MCF 10A (cell line): Measurements from ENCODE around the gene ATXN7L1. TPM values are rescaled to one million over a fixed set of nuclear protein-coding genes. Genes with fewer than 3 reads are reported as not detected.

Source experiments
- BruUV-seq: library from RNA; stranded (reverse); fragments of 400-500 nt; replicated peaks from 2 replicates; lab custom pipeline; 2021; lab: Mats Ljungman, UMichigan
- CTCF ChIA-PET: fragments of 300-600 bp; sonication (Branson Sonifier 250); formaldehyde crosslinking; extraction: SDS; loops from one replicate; lab custom pipeline; 2021; ENCODE audit warnings: antibody characterized with exemption, inconsistent platforms; lab: Yijun Ruan, JAX
- POLR2A ChIA-PET: fragments of 300-600, 350-650 bp; sonication (Branson Sonifier 250); formaldehyde crosslinking; extraction: SDS; loops from one replicate; lab custom pipeline; 2020; ENCODE audit warnings: antibody characterized with exemption, inconsistent platforms; lab: Yijun Ruan, JAX
- DNase-seq: peaks from one replicate; pipeline ENCODE4 v3.0.0-alpha.2; 2018; ENCODE audit not compliant: unreplicated experiment
- H3K27ac Mint-ChIP-seq: one replicate; pipeline ENCODE4 v1.8.0; 2022; ENCODE audit warnings: mild to moderate bottlenecking, low read depth, mixed read lengths; ENCODE audit not compliant: unreplicated experiment
- H3K27me3 Mint-ChIP-seq: one replicate; pipeline ENCODE4 v1.8.0; 2022; ENCODE audit warnings: mixed read lengths; ENCODE audit not compliant: insufficient read depth, unreplicated experiment
- H3K36me3 Mint-ChIP-seq: one replicate; pipeline ENCODE4 v1.8.0; 2022; ENCODE audit warnings: mild to moderate bottlenecking, moderate library complexity, mixed read lengths; ENCODE audit not compliant: insufficient read depth, unreplicated experiment
- H3K4me1 Mint-ChIP-seq: one replicate; pipeline ENCODE4 v1.8.0; 2022; ENCODE audit warnings: mixed read lengths; ENCODE audit not compliant: insufficient read depth, unreplicated experiment
- H3K4me3 Mint-ChIP-seq: one replicate; pipeline ENCODE4 v1.8.0; 2022; ENCODE audit warnings: mild to moderate bottlenecking, moderate library complexity, mixed read lengths; ENCODE audit not compliant: unreplicated experiment
- H3K9me3 Mint-ChIP-seq: one replicate; pipeline ENCODE4 v1.8.0; 2022; ENCODE audit warnings: mixed read lengths; ENCODE audit not compliant: unreplicated experiment
- intact Hi-C: fragments of 100-400 bp; cut with micrococcal nuclease; formaldehyde crosslinking; loops from 2 replicates; pipeline ENCODE4 v1.14.1; 2022
- total RNA-seq: library from RNA; stranded (reverse); gene quantifications from 2 replicates; pipeline ENCODE4 v1.2.3, GENCODE V29; 2022
- TF ChIP-seq, protein P1 (sequence below): fragments of 200-600 bp; IDR thresholded peaks from one replicate; pipeline ENCODE4 v1.8.0; 2022; ENCODE audit warnings: antibody characterized with exemption, mild to moderate bottlenecking; ENCODE audit not compliant: unreplicated experiment

The ATXN7L1 gene
- total RNA-seq, 1 experiment from 2014 or later, result 10.0 TPM

DNA sequence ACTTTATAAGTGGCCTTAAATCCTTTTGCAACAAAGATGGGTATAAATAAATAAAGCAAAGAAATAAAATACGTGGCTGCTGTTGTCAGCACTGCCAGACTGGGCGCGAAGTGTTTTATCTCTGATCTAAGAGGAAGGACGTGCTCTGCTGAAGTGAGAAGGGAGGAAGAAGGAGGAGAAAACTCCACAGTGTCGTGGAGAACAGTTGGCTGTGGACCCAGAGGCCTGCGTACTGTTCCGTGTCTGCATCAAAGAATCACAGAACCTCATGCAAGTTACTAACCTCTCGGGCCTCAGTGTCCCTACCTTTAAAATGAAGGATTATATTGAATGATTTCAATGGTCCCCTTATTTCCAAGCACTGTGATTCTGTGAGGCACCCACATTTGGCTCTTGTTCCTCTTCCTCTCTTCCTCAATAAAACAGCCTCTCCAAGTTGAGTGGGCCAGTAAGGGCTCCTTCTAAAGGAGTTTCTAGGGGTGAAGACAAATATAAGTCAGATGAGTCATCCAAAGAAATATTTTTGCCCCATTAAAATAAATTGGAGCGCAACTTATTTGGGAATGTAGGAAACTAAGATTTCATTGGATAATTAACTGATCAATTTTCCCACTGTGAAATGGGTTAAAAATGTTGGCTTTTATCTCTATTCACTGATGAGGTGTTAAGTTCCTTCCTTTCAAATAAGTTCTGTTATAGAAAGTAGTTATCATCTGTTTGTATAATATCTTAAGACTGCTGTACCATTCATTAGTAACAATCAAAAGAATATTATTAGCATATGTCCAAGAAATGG, 168.2 kb downstream of the ATXN7L1 start:
- CTCF ChIA-PET, result no interaction called here
- intact Hi-C loops, result no loop called here
- H3K36me3 Mint-ChIP-seq, result peaks cover 12% of the 10 kb centered on the region

DNA sequence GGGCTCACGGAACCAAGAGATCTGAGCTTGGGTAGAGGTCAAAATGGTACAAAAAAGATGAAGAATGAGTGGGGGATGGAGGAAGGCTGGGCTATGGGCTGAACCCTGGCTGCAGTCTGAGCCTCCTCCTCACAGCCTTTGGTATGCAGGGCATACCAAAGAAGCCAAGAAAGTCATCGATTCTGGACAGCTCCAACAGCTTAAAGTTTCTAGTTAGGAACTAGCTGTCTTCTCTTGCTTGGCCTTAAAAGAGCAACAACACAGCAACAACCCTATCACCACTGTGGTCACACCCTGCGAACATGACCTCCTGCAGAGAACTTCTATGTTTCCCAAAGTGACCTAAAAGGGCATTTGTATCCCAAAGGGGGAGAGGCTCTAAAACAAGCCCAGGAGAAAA, 169.0 kb downstream of the ATXN7L1 start:
- no TSS peak for BruUV-seq

More for the DNA sequence above, 168.2 kb downstream of the ATXN7L1 start:
- TF ChIP-seq, protein P1, sequence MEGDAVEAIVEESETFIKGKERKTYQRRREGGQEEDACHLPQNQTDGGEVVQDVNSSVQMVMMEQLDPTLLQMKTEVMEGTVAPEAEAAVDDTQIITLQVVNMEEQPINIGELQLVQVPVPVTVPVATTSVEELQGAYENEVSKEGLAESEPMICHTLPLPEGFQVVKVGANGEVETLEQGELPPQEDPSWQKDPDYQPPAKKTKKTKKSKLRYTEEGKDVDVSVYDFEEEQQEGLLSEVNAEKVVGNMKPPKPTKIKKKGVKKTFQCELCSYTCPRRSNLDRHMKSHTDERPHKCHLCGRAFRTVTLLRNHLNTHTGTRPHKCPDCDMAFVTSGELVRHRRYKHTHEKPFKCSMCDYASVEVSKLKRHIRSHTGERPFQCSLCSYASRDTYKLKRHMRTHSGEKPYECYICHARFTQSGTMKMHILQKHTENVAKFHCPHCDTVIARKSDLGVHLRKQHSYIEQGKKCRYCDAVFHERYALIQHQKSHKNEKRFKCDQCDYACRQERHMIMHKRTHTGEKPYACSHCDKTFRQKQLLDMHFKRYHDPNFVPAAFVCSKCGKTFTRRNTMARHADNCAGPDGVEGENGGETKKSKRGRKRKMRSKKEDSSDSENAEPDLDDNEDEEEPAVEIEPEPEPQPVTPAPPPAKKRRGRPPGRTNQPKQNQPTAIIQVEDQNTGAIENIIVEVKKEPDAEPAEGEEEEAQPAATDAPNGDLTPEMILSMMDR, result no peak
- POLR2A ChIA-PET, result no interaction called here
- H3K9me3 Mint-ChIP-seq, result peaks cover 26% of the 10 kb centered on the region
- no peaks in the 10 kb centered on the region for H3K27me3 Mint-ChIP-seq
- no peak overlapping the region for H3K27ac Mint-ChIP-seq
- H3K4me3 Mint-ChIP-seq, result no peak overlapping the region
- no peak for DNase-seq
- no peaks in the 10 kb centered on the region for H3K4me1 Mint-ChIP-seq
- no TSS peak for BruUV-seq

DNA sequence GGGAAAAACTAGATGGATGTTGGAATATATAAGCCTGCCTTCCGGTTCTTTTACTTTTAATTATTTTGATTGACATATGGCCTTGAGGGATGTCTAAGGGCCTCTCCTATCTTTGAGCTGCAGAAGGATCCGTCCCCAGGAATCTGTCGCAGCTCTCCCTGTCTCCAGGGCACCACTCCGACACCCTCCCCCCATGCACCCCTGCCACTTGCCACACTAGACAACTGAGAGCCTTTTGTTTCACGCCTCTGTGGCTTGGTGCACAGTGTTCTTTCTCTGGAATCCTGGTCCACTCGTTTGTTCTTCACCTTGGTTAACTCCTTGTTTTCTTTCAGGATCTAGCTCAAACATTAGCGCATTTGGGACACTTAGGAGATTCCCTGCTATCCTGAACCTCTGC, 171.0 kb downstream of the ATXN7L1 start:
- ChIA-PET CTCF (interaction anchor here (0.7 to 1.0 kb wide), 2 partner anchors 42 to 49 kb away, joined by 3 read pairs; no protein-coding TSS in a partner anchor), POLR2A (no interaction called here)
- no peak overlapping the region for H3K4me3 Mint-ChIP-seq
- intact Hi-C loops, result no loop called here
- H3K36me3 Mint-ChIP-seq, result peaks cover 14% of the 10 kb centered on the region
- no TSS peak for BruUV-seq
- no peaks in the 10 kb centered on the region for H3K27me3 Mint-ChIP-seq
- peaks cover 7% of the 10 kb centered on the region for H3K9me3 Mint-ChIP-seq
- no peaks in the 10 kb centered on the region for H3K4me1 Mint-ChIP-seq
- TF ChIP-seq, protein P1, result no peak
- no peak for DNase-seq
- no peak overlapping the region for H3K27ac Mint-ChIP-seq

More for the DNA sequence above, 169.0 kb downstream of the ATXN7L1 start:
- DNase-seq, result no peak
- Mint-ChIP-seq H3K27ac (no peak overlapping the region), H3K27me3 (no peaks in the 10 kb centered on the region), H3K9me3 (peaks cover 19% of the 10 kb centered on the region), H3K4me3 (no peak overlapping the region), H3K36me3 (peaks cover 10% of the 10 kb centered on the region), H3K4me1 (no peaks in the 10 kb centered on the region)
- ChIA-PET CTCF (no interaction called here), POLR2A (no interaction called here)
- TF ChIP-seq, protein P1, result no peak
- intact Hi-C loops, result no loop called here

DNA sequence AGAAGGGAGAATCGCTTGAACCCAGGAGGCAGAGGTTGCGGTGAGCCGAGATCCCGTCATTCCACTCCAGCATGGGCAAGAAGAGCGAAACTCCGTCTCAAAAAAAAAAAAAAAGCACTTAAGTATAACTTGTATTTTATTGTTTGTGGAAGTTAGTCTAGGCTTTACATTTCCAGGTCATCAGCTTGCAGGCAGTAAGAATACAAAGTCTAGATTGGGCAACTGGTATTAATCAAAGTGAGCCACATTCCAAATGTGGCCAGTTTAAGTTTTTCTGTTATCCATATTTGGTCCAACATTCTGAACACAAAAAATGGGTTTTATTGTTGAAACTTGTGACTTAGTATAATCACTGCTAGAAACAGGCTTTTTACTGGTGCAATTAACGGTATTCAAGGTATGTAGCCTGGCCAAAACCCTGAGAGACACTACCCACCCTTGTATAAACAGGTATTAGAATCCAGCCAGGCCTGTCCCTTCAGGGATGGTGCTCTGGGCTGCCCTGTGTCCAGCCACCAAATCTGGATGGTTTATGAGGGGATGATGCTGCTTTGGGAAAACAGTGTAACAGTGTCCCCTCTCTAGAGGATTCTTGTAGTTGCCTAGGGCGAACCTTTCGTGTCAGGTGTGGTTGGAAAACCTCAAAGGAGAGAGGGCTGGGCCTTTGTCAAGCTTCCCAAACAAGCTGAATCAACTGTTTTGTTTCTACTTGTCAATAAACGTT, 173.0 kb downstream of the ATXN7L1 start:
- CTCF ChIA-PET, result interaction anchor here (0.5 kb wide), 1 partner anchor 122 kb away, joined by 4 read pairs; no protein-coding TSS in a partner anchor
- TF ChIP-seq, protein P1, result no peak
- peaks cover 6% of the 10 kb centered on the region for H3K36me3 Mint-ChIP-seq

More for the DNA sequence above, 173.0 kb downstream of the ATXN7L1 start:
- no peak for DNase-seq
- H3K27me3 Mint-ChIP-seq, result no peaks in the 10 kb centered on the region
- no peak overlapping the region for H3K27ac Mint-ChIP-seq
- no TSS peak for BruUV-seq
- no peaks in the 10 kb centered on the region for H3K4me1 Mint-ChIP-seq
- no peaks in the 10 kb centered on the region for H3K9me3 Mint-ChIP-seq
- intact Hi-C loops, result no loop called here
- H3K4me3 Mint-ChIP-seq, result no peak overlapping the region
- POLR2A ChIA-PET, result interaction anchor here (0.6 to 0.9 kb wide), 2 partner anchors 29 to 454 kb away, joined by 3 read pairs; no protein-coding TSS in a partner anchor
